Tibial artery (tissue), 4 donors: ENCODE results near the gene SCARB1.
A peak's percentile ranks its signal among the peaks of the same experiment; 100 is the strongest.

Source experiments
- DNase-seq, 2 donors: peaks; one replicate each; pipeline ENCODE4 v3.0.0-alpha.2; 2019
- H3K27ac ChIP-seq, 2 donors: fragments of 200-600 bp; sonication (generic) in 1 of 2; 1 replicate in 1 of 2; 2 replicates in 1 of 2; pipeline ENCODE4 v1.5.1; 2018 to 2019; ENCODE audit warnings: mild to moderate bottlenecking in 1 of 2
- H3K27me3 ChIP-seq, 2 donors: fragments of 200-600 bp; sonication (generic) in 1 of 2; one replicate each; pipeline versions ENCODE4 v1.5.1 to v1.6.0; 2016 to 2019
- H3K36me3 ChIP-seq, 3 donors: fragments of 200-600 bp; sonication (generic) in 2 of 3; one replicate each; pipeline ENCODE4 v1.5.1; 2016 to 2019; ENCODE audit warnings: mild to moderate bottlenecking in 2 of 3
- H3K4me1 ChIP-seq, 4 donors: fragments of 200-600 bp; sonication (generic) in 2 of 4; 1 replicate in 3 of 4; 2 replicates in 1 of 4; pipeline ENCODE4 v1.5.1; 2016 to 2019
- H3K4me3 ChIP-seq, 2 donors: fragments of 200-600 bp; sonication (generic) in 1 of 2; 1 replicate in 1 of 2; 2 replicates in 1 of 2; pipeline ENCODE4 v1.5.1; 2018 to 2019; ENCODE audit warnings: mild to moderate bottlenecking in 2 of 2
- H3K9me3 ChIP-seq, 3 donors: fragments of 200-600 bp; sonication (generic) in 1 of 3; one replicate each; pipeline ENCODE4 v1.5.1; 2016 to 2019
- intact Hi-C: fragments of 100-400 bp; cut with DNase I; formaldehyde crosslinking; loops from one replicate; pipeline ENCODE4 v1.15.0; 2023; ENCODE audit warnings: low total_unique reads
- TF ChIP-seq, protein P1 (sequence below), 2 experiments: fragments of 200-600 bp in 1 of 2; fragments of 450-650 bp in 1 of 2; IDR thresholded peaks; one replicate each; pipeline ENCODE4 v1.5.1; 2017 to 2019; ENCODE audit warnings: antibody characterized with exemption in 2 of 2, mild to moderate bottlenecking in 1 of 2, moderate library complexity in 1 of 2

SCARB1 gene

DNA sequence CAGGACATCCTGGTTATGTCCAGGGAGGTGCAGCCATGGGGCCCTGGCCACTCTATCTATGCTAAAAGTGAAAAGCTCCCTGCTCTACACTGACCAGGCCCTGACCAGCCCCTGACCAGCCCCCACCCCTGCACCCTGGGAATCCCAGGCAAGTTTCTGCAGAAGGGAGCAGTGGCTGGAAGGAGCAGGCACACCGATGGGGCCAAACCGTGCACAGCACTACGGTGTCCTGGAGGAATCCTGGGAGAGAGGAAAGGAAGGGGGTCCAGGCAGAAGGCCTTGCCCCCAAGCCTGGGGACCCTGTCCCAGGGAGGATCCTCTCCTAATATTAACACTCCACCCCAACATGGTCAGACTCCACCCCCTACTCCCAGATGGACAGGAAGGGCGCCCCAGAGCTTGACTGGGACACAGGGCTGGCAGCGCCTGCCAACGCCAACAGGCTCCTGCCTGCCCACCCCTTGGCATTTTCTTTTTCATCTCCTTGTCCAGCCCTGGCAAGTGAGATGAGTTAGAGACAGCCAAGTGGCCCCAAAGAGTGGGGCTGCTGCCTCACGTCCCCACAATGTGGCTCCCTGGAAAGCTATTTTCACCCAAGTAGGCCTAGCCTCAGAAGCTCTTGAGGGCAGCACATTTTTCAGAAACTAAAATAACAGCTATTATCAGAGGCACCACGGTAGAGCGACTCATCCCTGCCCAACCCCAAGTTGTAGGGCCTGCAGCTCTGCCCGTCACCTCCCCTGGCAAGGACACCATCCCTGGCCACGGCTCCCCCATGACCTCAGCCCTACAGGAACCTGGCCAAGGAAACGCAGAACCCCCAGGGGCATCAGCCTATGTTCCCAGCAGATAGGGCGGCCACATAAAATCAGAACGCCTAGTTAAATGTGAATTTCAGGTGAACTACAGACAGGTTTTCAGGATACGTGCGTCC, 82.6 kb downstream of the SCARB1 start:
- H3K9me3 ChIP-seq: no peaks in the 10 kb centered on the region
- intact Hi-C loops: no loop called here
- no peak overlapping the region for H3K27ac ChIP-seq
- H3K36me3 ChIP-seq: peaks cover 0 to 6% (median 3%) of the 10 kb centered on the region in 3 donors
- TF ChIP-seq, protein P1, sequence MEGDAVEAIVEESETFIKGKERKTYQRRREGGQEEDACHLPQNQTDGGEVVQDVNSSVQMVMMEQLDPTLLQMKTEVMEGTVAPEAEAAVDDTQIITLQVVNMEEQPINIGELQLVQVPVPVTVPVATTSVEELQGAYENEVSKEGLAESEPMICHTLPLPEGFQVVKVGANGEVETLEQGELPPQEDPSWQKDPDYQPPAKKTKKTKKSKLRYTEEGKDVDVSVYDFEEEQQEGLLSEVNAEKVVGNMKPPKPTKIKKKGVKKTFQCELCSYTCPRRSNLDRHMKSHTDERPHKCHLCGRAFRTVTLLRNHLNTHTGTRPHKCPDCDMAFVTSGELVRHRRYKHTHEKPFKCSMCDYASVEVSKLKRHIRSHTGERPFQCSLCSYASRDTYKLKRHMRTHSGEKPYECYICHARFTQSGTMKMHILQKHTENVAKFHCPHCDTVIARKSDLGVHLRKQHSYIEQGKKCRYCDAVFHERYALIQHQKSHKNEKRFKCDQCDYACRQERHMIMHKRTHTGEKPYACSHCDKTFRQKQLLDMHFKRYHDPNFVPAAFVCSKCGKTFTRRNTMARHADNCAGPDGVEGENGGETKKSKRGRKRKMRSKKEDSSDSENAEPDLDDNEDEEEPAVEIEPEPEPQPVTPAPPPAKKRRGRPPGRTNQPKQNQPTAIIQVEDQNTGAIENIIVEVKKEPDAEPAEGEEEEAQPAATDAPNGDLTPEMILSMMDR (IDR thresholded peaks at IDR 0.05): no peak
- peak in 1 of 2 donors; percentile 15 for DNase-seq
- no peak overlapping the region for H3K4me3 ChIP-seq
- H3K27me3 ChIP-seq: no peaks in the 10 kb centered on the region
- H3K4me1 ChIP-seq: peaks cover 0 to 12% (median 0%) of the 10 kb centered on the region in 4 donors

DNA sequence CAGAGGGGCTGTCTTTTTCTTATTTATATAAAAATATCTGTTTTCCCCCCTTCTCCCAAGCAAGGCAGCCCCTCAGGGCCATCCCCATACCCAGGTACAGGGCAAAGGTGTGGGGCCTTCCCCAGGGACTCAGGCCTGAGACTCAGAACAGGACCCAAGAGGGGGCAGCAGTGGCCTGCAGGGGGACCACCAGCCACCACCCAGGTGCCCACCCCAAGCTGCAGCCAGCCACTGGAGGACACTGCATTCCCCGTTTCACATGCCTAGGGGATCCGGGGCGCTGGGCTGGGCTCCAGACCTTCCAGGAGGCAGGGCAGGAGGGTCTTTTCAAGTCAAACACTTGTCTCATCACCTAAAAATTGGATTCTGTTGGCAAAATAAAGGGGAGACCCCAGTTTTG, 83.3 kb downstream of the SCARB1 start:
- H3K27ac ChIP-seq: no peak overlapping the region
- no peaks in the 10 kb centered on the region for H3K27me3 ChIP-seq
- H3K36me3 ChIP-seq: peaks cover 0 to 6% (median 0%) of the 10 kb centered on the region in 3 donors
- H3K9me3 ChIP-seq: no peaks in the 10 kb centered on the region
- DNase-seq: peak in 1 of 2 donors; percentile 4
- intact Hi-C loops: no loop called here
- peaks cover 0 to 13% (median 1%) of the 10 kb centered on the region in 4 donors for H3K4me1 ChIP-seq
- no peak overlapping the region for H3K4me3 ChIP-seq
- TF ChIP-seq, protein P1 (IDR thresholded peaks at IDR 0.05): no peak

DNA sequence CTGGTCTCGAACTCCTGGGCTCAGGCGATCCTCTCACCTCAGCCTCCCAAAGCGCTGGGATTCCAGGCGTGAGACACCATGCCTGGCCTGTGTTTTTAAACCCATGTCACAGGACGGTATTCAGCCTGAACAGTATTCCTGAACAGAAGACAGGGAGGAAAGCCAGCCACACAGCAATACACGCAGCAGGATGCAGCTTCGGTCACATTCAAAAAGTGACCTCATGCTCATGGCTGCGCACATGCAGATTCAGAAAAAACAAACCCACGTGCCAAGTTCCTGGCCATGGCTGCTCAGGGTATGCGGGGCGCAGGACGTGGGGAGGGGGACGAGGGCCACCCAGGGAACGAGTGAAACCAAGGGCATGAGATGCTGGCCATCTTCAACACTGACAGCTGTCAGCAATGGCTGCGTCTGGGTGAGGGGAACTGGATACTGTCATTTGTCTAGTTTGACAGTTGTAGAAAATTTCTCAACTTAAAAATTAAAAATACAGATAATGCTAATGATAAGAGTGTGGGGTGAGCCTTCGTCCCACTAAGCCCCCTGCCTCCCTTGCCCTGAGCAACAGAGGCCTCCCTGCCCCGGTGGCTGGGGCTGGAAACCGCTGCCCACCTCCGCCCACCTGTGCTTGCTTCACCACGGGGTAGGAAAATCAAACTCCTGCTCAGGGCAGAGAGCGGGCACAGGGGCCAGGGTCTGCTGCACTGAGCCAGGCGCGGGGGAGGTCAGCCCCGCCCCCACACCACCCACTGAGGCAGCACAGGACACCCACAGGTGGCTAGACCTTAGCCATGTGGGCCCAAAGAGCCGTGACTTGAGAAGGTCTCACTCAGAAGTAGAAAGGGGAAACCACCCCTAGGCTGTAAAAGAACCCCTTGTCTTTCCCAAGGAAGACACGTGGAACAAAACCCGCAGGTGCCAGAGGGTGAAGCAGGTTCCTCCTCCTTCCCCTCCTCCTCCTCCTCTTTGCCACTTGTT, 84.2 kb downstream of the SCARB1 start:
- Histone ChIP-seq H3K27me3 (no peaks in the 10 kb centered on the region), H3K27ac (no peak overlapping the region), H3K9me3 (no peaks in the 10 kb centered on the region), H3K36me3 (peaks cover 0 to 6% (median 0%) of the 10 kb centered on the region in 3 donors), H3K4me3 (no peak overlapping the region), H3K4me1 (peaks cover 0 to 20% (median 6%) of the 10 kb centered on the region in 4 donors)
- intact Hi-C loops: loop anchor here (5.0 kb wide), 1 partner anchor 123 kb away; no protein-coding TSS in a partner anchor
- TF ChIP-seq, protein P1 (IDR thresholded peaks at IDR 0.05): no peak
- DNase-seq: peak in 1 of 2 donors; percentile 7

DNA sequence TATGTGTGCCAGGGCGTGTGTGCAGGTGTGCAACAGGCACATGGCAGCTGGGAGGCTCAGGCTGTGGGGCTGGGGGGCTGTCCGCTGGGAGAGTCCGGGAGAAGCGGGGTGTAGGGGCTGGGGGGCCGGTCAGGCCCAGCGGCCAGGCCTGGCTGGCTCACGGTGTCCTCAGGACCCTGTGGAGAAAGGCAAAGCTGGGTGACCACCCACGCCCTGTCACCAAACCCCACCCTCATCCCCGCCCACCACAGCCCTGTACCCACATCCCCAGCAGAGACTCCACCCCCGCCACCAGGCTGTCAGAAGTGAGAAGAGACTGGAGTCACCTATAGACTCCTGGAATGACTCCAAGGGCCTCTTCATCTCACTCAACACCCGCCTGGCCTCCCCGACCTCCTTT, 85.3 kb downstream of the SCARB1 start:
- H3K9me3 ChIP-seq: no peaks in the 10 kb centered on the region
- H3K27me3 ChIP-seq: no peaks in the 10 kb centered on the region
- H3K4me3 ChIP-seq: no peak overlapping the region
- DNase-seq: no peak
- TF ChIP-seq, protein P1 (IDR thresholded peaks at IDR 0.05): no peak
- H3K27ac ChIP-seq: no peak overlapping the region
- H3K4me1 ChIP-seq: peaks cover 0 to 26% (median 11%) of the 10 kb centered on the region in 4 donors
- H3K36me3 ChIP-seq: no peaks in the 10 kb centered on the region
- intact Hi-C loops: loop anchor here (5.0 kb wide), 1 partner anchor 124 kb away; no protein-coding TSS in a partner anchor
